Measurements from ENCODE around the gene COL6A3. TPM values are rescaled to one million over a fixed set of nuclear protein-coding genes. Genes with fewer than 3 reads are reported as not detected.

COL6A3 gene
- total RNA-seq, 2 donors from 2014 or later, result 26.9 to 86.9 TPM

- DNase-seq (ENCODE audit: low spot score), result no peak
- Histone ChIP-seq H3K4me3 (no peak overlapping the region), H3K36me3 (no peaks in the 10 kb centered on the region), H3K27me3 (replicated peaks; ENCODE audit: insufficient read depth) (no peaks in the 10 kb centered on the region), H3K4me1 (replicated peaks) (no peaks in the 10 kb centered on the region), H3K9me3 (no peaks in the 10 kb centered on the region), H3K27ac (no peak overlapping the region)
- 94% methylated on average over 2 of the region's 2 CpGs for WGBS
- TF ChIP-seq, protein P1, sequence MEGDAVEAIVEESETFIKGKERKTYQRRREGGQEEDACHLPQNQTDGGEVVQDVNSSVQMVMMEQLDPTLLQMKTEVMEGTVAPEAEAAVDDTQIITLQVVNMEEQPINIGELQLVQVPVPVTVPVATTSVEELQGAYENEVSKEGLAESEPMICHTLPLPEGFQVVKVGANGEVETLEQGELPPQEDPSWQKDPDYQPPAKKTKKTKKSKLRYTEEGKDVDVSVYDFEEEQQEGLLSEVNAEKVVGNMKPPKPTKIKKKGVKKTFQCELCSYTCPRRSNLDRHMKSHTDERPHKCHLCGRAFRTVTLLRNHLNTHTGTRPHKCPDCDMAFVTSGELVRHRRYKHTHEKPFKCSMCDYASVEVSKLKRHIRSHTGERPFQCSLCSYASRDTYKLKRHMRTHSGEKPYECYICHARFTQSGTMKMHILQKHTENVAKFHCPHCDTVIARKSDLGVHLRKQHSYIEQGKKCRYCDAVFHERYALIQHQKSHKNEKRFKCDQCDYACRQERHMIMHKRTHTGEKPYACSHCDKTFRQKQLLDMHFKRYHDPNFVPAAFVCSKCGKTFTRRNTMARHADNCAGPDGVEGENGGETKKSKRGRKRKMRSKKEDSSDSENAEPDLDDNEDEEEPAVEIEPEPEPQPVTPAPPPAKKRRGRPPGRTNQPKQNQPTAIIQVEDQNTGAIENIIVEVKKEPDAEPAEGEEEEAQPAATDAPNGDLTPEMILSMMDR (IDR thresholded peaks at IDR 0.05), result no peak
- TF ChIP-seq POLR2AphosphoS5 (IDR thresholded peaks at IDR 0.05) (no peak), POLR2A (IDR thresholded peaks at IDR 0.05) (no peak)
- intact Hi-C loops (cut with DNase I), result no loop called here
These were observed 43.5 kb upstream of the COL6A3 start for GRCh38 chr2:237457388-237457941.

DNA sequence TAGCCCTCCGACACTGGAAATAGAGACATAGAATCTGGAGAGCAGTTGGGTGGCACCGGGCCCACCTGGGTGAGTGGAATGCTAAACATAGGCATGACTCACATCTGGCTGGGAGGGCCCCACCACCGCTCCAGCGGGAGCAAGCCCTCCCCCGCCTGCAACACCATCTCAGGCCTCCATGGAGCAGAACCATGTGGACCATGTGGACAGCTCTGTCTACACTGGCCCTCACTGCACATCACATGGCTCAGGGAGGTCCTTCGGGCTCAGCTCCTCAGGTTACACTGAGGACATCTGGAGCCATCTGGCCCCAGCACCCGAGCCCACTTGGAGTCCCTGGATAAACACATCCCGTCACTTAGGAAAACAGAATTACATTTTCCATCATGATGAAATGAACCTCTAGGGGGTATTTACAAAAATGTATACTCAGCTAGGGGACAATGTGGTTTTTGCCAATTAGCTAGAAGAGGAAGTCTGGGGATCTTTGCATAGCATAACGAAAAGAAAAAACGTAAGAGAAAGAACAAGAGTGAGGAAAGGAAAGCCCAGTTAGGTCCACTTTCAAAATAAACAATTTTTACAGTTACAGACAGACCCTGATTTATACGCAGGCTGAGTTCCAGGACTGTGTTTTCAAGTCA is 42.4 kb upstream of the COL6A3 start:
- H3K27ac ChIP-seq, result peak overlapping the region in 1 of 2 donors; percentile 10
- WGBS, result 46% methylated on average over 11 of the region's 11 CpGs
- no peak for DNase-seq (ENCODE audit: low spot score)
- intact Hi-C loops (cut with DNase I), result no loop called here
- H3K4me1 ChIP-seq (replicated peaks), result no peaks in the 10 kb centered on the region
- no peak for TF ChIP-seq POLR2A (IDR thresholded peaks at IDR 0.05)
- TF ChIP-seq, protein P1 (IDR thresholded peaks at IDR 0.05), result no peak
- no peak for TF ChIP-seq POLR2AphosphoS5 (IDR thresholded peaks at IDR 0.05)
- H3K4me3 ChIP-seq, result no peak overlapping the region
- no peaks in the 10 kb centered on the region for H3K36me3 ChIP-seq
- no peaks in the 10 kb centered on the region for H3K9me3 ChIP-seq
- no peaks in the 10 kb centered on the region for H3K27me3 ChIP-seq (replicated peaks; ENCODE audit: insufficient read depth)

DNA sequence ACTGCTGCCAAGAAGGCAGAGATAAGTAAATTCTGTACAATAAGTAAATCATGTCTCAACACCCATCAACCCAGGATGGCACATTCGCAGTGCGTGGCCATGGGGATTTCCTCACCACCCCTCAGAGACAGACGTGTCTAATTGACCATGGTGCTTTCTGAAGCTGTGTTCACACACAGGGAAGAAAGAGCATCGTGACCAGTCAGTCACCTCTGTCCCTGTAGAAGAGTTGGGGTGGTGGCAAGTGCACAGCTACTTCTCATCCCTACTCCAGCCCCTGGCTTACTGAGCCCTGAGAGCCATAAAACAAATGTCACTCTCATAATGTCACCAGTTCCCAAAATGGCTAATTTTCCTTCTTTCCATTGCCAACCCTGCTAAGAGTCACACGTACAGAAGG is 41.8 kb upstream of the COL6A3 start:
- DNase-seq (ENCODE audit: low spot score), result no peak
- Histone ChIP-seq H3K27ac (peak overlapping the region in 1 of 2 donors; percentile 10), H3K36me3 (no peaks in the 10 kb centered on the region), H3K27me3 (replicated peaks; ENCODE audit: insufficient read depth) (no peaks in the 10 kb centered on the region), H3K4me1 (replicated peaks) (no peaks in the 10 kb centered on the region), H3K4me3 (no peak overlapping the region), H3K9me3 (no peaks in the 10 kb centered on the region)
- intact Hi-C loops (cut with DNase I), result no loop called here
- 87% methylated on average over 5 of the region's 5 CpGs for WGBS
- TF ChIP-seq POLR2A (IDR thresholded peaks at IDR 0.05), result no peak
- TF ChIP-seq POLR2AphosphoS5 (IDR thresholded peaks at IDR 0.05), result no peak
- TF ChIP-seq, protein P1 (IDR thresholded peaks at IDR 0.05), result no peak

DNA sequence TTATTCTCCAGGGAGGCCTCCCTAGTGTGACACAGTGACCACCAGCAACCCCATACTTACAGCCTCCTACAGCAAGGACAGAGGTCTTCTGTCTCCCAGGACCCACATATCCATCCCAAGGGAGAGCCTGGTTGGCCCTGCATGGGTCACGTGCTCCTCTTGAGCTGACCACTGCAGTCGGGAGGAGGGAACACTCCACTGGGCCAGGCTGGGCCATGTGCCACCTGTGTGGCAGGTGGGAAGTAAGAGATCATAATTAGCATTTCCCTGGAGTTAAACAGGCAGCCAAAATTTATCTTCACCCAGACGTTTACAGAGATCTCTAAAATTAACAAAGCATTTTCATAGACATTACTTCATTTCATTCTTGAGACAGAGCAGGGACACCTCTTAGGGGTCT is 39.7 kb upstream of the COL6A3 start:
- WGBS, result 74% methylated on average over 3 of the region's 3 CpGs
- H3K27ac ChIP-seq, result no peak overlapping the region
- H3K27me3 ChIP-seq (replicated peaks; ENCODE audit: insufficient read depth), result no peaks in the 10 kb centered on the region
- no peak for DNase-seq (ENCODE audit: low spot score)
- H3K36me3 ChIP-seq, result no peaks in the 10 kb centered on the region
- peaks cover 3% of the 10 kb centered on the region for H3K4me1 ChIP-seq (replicated peaks)
- intact Hi-C loops (cut with DNase I), result loop anchor here (5.0 kb wide), 1 partner anchor 36 kb away; no protein-coding TSS in a partner anchor
- no peaks in the 10 kb centered on the region for H3K9me3 ChIP-seq
- no peak overlapping the region for H3K4me3 ChIP-seq
- TF ChIP-seq POLR2A (IDR thresholded peaks at IDR 0.05) (no peak), POLR2AphosphoS5 (IDR thresholded peaks at IDR 0.05) (no peak)
- TF ChIP-seq, protein P1 (IDR thresholded peaks at IDR 0.05), result no peak

DNA sequence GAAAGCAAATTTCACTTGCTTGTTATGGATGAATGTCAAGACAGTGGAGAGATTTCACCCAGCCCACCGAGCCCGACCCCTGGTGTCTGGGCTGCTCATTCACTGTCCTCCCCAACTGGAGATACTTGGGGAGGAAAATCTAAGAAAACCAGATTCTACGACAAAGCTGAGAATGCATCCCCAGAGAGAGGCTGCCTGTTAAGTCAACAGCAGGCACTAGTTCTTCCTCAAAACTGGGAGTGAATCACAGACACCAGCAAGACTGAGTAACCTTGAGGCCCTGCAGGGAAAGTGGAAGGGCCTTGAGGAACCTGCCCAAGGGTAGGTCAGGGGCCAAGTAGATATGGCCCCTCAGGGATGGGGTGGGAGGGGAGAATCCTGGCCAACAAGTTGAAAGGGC is 38.9 kb upstream of the COL6A3 start:
- no peaks in the 10 kb centered on the region for H3K36me3 ChIP-seq
- TF ChIP-seq POLR2A (IDR thresholded peaks at IDR 0.05) (no peak), POLR2AphosphoS5 (IDR thresholded peaks at IDR 0.05) (no peak)
- TF ChIP-seq, protein P1 (IDR thresholded peaks at IDR 0.05), result no peak
- H3K9me3 ChIP-seq, result no peaks in the 10 kb centered on the region
- WGBS, result 90% methylated on average over 3 of the region's 3 CpGs
- no peak overlapping the region for H3K4me3 ChIP-seq
- intact Hi-C loops (cut with DNase I), result loop anchor here (5.0 kb wide), 1 partner anchor 36 kb away; no protein-coding TSS in a partner anchor
- no peak overlapping the region for H3K27ac ChIP-seq
- no peaks in the 10 kb centered on the region for H3K27me3 ChIP-seq (replicated peaks; ENCODE audit: insufficient read depth)
- no peak for DNase-seq (ENCODE audit: low spot score)
- H3K4me1 ChIP-seq (replicated peaks), result peaks cover 3% of the 10 kb centered on the region

Data from prostate gland (tissue), 2 donors.